ENCODE measurements around the gene PGLYRP4. TPM values are rescaled to one million over a fixed set of nuclear protein-coding genes. Genes with fewer than 3 reads are reported as not detected.

Gene PGLYRP4
- total RNA-seq, 2 experiments from 2014 or later: not detected

DNA sequence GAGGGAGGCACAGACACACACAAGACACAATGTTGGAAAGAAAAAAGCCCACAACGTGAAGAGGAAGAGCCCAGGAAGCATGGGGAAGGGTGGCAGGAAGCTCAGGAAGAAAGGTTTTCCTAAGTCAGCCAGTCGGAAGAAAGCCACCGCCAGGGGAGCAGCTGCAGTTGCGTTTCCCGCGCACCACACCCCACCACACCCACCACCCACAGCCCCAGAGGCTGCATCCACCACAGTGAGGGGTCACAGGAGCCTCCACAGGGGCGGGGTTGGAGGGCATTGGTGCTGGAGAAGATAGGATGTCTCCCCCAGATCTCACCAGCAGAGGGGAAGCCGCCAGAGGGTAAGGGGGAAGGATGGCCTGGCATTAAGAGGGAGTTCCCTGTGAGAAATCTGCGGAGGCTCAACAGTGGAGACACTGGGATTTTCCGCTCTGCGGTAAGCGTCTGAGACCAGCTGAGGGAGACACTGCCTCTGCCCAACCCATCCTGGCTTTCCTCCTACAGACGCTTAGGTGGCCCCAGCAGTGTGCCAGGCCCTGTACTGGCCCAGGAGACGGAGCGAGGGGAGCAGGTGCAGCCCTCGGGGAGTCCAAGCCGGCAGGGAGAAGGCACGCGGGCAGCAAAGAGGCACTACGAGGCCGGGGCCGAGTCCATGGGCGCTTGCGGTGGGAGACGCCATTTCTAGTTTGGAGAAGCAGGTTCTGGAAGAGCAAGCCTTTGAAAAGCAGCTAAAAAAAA, 55.7 kb downstream of the PGLYRP4 start:
- Histone ChIP-seq H3K9me3 (ENCODE audit: low read length) (no peaks in the 10 kb centered on the region), H3K4me1 (ENCODE audit: insufficient read depth, low read length, poor library complexity, severe bottlenecking) (no peaks in the 10 kb centered on the region), H3K4me2 (ENCODE audit: low read length) (no peak overlapping the region), H3K9me2 (ENCODE audit: insufficient read depth, low read length) (no peaks in the 10 kb centered on the region), H4K20me1 (ENCODE audit: insufficient read depth, low read length) (no peaks in the 10 kb centered on the region), H3K4me3 (ENCODE audit: low read depth, low read length, poor library complexity, severe bottlenecking) (no peak overlapping the region), H3K79me2 (ENCODE audit: insufficient read depth, low read depth, low read length) (no peaks in the 10 kb centered on the region), H3K27ac (ENCODE audit: low read depth, low read length, poor library complexity, severe bottlenecking) (no peak overlapping the region), H2AFZ (ENCODE audit: low read length) (no peak overlapping the region), H3K36me3 (ENCODE audit: insufficient read depth, low read length) (no peaks in the 10 kb centered on the region)
- TF ChIP-seq, protein P1, sequence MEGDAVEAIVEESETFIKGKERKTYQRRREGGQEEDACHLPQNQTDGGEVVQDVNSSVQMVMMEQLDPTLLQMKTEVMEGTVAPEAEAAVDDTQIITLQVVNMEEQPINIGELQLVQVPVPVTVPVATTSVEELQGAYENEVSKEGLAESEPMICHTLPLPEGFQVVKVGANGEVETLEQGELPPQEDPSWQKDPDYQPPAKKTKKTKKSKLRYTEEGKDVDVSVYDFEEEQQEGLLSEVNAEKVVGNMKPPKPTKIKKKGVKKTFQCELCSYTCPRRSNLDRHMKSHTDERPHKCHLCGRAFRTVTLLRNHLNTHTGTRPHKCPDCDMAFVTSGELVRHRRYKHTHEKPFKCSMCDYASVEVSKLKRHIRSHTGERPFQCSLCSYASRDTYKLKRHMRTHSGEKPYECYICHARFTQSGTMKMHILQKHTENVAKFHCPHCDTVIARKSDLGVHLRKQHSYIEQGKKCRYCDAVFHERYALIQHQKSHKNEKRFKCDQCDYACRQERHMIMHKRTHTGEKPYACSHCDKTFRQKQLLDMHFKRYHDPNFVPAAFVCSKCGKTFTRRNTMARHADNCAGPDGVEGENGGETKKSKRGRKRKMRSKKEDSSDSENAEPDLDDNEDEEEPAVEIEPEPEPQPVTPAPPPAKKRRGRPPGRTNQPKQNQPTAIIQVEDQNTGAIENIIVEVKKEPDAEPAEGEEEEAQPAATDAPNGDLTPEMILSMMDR (conservative IDR thresholded peaks at IDR 0.05; ENCODE audit: low read length): no peak
- TF ChIP-seq EZH2phosphoT487 (IDR thresholded peaks at IDR 0.05; ENCODE audit: borderline replicate concordance, low read depth, low read length): no peak
- no TSS peak for BruUV-seq (replicated peaks)
- intact Hi-C loops (cut with micrococcal nuclease; ENCODE audit: unreplicated experiment): no loop called here
- no peak for DNase-seq (ENCODE audit: low spot score)
- ChIA-PET POLR2A (no interaction called here), CTCF (ENCODE audit: unreplicated experiment) (no interaction called here)

DNA sequence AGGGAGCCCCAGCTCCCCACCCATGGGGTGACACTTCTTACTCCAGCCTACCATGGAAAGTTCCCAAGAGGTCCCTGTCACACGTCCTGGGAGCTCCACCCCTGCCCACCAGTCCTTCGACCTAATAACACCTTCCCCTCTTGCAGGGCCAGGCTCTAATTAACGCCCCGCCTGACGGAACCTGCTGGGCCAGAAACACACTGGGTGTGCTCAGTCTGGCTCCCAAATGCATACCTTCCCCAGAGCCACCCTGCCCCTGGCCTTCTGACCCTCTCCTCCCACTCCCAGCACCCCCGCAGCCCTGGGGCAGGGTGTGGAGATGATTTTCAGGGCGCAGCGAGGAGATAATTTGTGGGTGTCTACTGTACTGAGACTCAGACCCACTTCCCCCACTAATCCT, 56.5 kb downstream of the PGLYRP4 start:
- Histone ChIP-seq H4K20me1 (ENCODE audit: insufficient read depth, low read length) (no peaks in the 10 kb centered on the region), H3K79me2 (ENCODE audit: insufficient read depth, low read depth, low read length) (no peaks in the 10 kb centered on the region), H3K27ac (ENCODE audit: low read depth, low read length, poor library complexity, severe bottlenecking) (no peak overlapping the region), H2AFZ (ENCODE audit: low read length) (no peak overlapping the region), H3K4me1 (ENCODE audit: insufficient read depth, low read length, poor library complexity, severe bottlenecking) (no peaks in the 10 kb centered on the region), H3K36me3 (ENCODE audit: insufficient read depth, low read length) (no peaks in the 10 kb centered on the region), H3K9me2 (ENCODE audit: insufficient read depth, low read length) (no peaks in the 10 kb centered on the region), H3K4me3 (ENCODE audit: low read depth, low read length, poor library complexity, severe bottlenecking) (no peak overlapping the region), H3K9me3 (ENCODE audit: low read length) (no peaks in the 10 kb centered on the region), H3K4me2 (ENCODE audit: low read length) (no peak overlapping the region)
- TF ChIP-seq, protein P1 (conservative IDR thresholded peaks at IDR 0.05; ENCODE audit: low read length): no peak
- no peak for TF ChIP-seq EZH2phosphoT487 (IDR thresholded peaks at IDR 0.05; ENCODE audit: borderline replicate concordance, low read depth, low read length)
- intact Hi-C loops (cut with micrococcal nuclease; ENCODE audit: unreplicated experiment): no loop called here
- ChIA-PET CTCF (ENCODE audit: unreplicated experiment) (no interaction called here), POLR2A (no interaction called here)
- DNase-seq (ENCODE audit: low spot score): no peak
- no TSS peak for BruUV-seq (replicated peaks)

DNA sequence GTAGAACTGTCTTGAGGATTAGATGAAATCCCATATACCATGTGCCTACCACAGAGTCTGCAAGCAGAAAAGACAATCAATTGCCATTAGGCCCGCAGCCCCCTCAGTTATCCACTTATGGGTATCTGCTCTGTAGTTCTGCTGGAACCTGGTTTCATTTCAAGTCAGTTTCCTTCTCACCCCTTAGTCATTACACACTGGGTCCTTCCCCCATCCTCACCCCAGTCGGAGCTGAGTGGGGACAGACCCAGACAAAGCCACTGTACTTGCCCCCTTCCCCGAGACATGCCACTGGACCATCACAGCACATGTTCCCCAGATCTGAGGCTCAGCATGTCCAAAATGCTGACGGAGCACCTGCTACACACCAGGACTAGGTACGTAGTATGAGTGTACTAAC, 57.1 kb downstream of the PGLYRP4 start:
- Histone ChIP-seq H3K36me3 (ENCODE audit: insufficient read depth, low read length) (no peaks in the 10 kb centered on the region), H2AFZ (ENCODE audit: low read length) (no peak overlapping the region), H3K27ac (ENCODE audit: low read depth, low read length, poor library complexity, severe bottlenecking) (no peak overlapping the region), H3K9me3 (ENCODE audit: low read length) (no peaks in the 10 kb centered on the region), H3K4me2 (ENCODE audit: low read length) (no peak overlapping the region), H3K4me3 (ENCODE audit: low read depth, low read length, poor library complexity, severe bottlenecking) (no peak overlapping the region), H4K20me1 (ENCODE audit: insufficient read depth, low read length) (no peaks in the 10 kb centered on the region), H3K79me2 (ENCODE audit: insufficient read depth, low read depth, low read length) (no peaks in the 10 kb centered on the region), H3K9me2 (ENCODE audit: insufficient read depth, low read length) (no peaks in the 10 kb centered on the region), H3K4me1 (ENCODE audit: insufficient read depth, low read length, poor library complexity, severe bottlenecking) (no peaks in the 10 kb centered on the region)
- POLR2A ChIA-PET: interaction anchor here (0.7 kb wide), 1 partner anchor 296 kb away, joined by 3 read pairs; no protein-coding TSS in a partner anchor
- no peak for DNase-seq (ENCODE audit: low spot score)
- TF ChIP-seq EZH2phosphoT487 (IDR thresholded peaks at IDR 0.05; ENCODE audit: borderline replicate concordance, low read depth, low read length): no peak
- TF ChIP-seq, protein P1 (conservative IDR thresholded peaks at IDR 0.05; ENCODE audit: low read length): no peak
- intact Hi-C loops (cut with micrococcal nuclease; ENCODE audit: unreplicated experiment): no loop called here
- no TSS peak for BruUV-seq (replicated peaks)
- CTCF ChIA-PET (ENCODE audit: unreplicated experiment): no interaction called here
